Measurements from ENCODE around the gene RREB1.
A peak's percentile ranks its signal among the peaks of the same experiment; 100 is the strongest.

Gene RREB1

GRCh38 chr6:7124636-7125035, 16.9 kb downstream of the RREB1 start:
- DNase-seq, result no peak

GRCh38 chr6:7125290-7125689, 17.5 kb downstream of the RREB1 start:
- no peak for DNase-seq

GRCh38 chr6:7126754-7127153, 19.0 kb downstream of the RREB1 start:
- no peak for DNase-seq

DNA sequence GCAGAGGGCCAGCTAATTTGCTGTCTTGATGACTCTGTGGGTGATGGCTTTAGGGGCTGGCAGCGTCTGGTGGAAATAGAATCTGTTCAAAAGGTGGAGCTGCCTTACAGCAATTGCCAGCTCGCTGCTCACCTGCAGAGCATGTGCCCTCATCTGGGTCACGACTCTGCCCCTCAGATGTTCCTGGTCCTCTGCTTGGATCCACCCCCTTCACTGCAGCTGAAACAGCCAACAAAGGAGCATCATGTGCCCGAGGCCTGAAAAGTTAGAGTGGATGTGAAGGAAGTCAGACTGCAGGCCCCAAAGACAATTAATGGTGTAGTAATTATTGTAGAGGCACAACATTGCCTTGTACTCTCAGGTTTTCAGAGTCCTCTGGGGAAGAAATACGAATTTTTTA, 19.9 kb downstream of the RREB1 start:
- no peak for DNase-seq

DNA sequence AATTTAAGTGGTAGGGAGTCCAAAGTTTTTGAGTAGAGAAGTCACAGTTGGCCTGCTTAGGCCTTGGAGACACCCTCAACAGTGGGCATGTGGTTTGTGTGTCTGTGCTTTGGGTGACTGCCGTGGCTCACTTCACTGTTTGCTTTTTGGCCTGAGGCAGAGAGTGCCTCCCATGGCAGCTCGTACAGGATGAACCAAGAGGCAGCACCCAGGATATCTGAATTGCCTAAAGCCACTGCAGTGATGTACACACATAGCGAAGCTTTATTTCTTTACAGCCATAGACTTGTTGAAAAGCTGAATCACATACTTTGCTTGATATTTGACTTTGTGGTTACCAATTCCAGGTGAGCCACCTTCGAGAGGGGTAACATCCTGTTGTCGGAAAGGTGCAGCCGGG, 21.6 kb downstream of the RREB1 start:
- no peak for DNase-seq

DNA sequence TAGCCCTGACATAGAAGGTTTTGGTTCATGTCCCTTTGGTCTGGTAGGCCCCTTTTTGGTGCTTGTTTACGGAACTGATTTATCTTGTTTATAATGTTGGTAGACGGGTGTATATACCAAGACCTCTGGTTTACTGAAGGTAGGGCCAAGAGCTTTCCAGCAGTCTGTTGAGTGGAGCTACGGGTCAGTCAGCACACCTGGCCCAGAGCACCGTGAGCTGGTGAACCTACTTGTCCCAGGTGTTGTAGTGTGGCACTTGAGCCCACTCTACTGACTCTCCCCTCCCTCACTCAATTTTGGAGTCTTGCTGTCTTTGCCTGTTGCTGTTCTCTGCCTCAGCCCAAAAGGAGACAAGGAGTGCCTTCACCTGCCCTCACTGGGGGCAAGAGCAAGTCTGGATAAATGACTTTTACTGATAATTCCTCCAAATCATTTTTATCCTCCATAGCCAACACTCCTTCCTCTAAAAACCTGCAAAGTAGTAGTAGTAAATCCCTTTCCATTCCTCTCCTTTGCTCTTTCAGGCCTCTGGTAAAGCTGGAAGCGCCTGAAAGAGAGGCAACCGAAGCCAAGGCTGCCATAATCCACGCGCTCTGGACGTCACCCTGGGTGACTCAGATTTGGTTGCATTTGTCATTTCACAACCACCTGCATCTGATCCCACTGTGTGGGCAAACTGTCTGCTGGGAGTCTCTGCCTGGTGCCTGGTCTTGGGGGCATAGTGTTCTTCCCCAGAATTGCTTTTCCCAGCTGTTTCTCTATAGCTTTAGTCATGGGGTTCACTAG, 22.2 kb downstream of the RREB1 start:
- peak in 1 of 2 experiments; percentile 5 for DNase-seq

DNA sequence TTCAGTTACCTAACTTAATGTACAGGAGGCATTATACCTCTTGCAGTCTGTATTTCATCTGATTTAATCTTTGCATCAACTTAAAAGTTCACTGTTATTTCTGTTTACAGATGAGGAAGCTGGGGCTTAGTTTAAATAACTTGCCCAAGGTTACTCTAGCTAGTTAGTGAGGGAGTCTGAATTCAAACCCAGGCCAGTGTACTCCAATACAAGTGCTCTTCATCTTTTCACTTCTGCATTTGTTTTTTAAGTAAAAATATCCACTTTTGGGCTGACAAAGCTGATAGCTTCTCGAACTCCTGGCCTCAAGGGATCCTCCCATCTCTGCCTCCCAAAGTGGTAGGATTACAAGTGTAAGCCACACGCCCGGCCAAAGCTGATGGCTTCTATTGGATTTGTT, 23.6 kb downstream of the RREB1 start:
- no peak for DNase-seq

- no peak for DNase-seq
Observed at GRCh38 chr6:7132398-7133035, 24.8 kb downstream of the RREB1 start.

DNA sequence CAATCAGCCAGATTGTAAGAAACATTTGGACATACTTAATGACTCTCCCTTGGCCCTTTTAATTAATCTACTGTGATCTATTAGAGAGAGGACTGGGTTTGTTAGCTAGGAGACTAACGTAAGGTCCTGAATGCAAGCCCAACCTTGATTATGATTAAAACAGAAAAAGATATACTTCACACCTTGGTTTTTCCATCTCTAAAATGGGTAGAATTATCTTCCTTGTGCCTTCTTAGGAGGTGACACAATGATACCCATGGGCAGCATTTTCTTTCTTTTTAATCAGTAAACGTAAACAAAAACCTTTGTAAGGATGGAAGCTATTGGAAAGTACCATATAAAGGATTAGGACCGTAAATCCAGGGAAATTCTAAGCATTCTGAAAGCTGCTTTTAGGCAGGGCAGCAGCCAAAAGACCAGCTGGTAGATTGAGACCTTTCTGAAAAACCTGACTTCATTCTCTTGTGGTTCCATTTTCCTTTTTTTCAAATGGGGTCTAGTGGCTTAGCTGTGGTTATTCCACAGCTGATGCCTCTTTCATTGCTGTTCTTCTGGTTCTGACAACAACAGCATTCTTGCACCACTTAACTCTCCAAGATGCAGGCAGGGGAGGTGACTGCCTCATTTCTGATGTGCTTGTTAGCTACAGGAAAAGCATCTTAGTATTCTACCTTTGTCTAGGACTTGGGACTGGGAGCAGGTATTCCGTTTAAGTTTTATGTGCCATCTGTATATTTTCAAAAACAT, 27.4 kb downstream of the RREB1 start:
- no peak for DNase-seq

DNA sequence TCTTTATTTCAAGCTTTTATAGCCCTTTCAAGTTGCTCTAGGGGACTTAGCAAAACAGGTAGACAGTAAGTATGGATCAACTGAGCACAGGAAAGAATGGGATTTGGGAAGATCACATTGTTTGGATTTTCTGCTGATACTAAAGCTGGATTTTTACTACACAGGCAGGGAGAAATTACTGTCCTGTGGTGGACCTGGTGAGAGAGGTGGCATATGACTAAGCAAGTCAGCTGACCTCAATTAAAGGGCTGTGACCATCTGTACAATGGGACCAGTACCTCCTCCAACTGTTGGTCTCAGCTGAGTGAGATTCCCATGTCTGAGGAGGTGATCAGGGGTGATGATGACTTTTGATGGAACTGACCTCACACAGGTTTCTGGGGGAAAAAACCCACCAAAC, 28.0 kb downstream of the RREB1 start:
- no peak for DNase-seq

GRCh38 chr6:7136859-7137334, 29.1 kb downstream of the RREB1 start:
- no peak for DNase-seq

DNA sequence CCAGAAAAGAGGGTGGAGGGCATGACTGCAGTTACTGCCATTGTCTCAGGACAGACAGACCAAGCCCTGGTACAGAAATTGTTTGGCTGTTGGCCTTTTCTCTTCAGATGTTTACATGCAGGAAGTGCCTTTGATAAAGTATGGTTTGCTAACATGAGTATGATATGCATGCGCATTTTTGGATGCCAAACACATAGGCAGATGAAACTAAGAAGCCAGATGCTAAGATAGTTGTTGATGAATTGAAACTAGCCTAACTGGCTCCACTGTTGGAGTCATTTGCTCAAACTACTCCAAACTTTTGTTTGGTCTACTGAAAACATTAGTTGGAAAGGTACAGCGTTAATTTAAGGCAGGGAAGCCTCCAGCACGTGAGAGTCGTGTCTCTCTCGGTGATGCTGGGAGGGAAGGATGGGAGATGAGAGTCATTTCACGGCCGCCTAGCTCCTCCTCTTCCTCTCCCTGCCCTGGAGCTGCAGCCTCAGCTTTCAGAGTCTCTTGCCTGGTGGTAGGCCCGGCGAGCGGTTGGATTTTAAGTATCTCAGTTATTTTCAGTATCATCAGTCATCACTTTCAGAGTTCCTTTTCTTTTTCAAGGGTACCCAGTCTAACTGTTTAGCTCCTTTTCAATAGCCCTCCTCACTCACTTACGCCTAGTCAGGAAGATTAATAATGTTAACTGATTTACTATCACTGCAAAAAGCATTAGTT, 29.7 kb downstream of the RREB1 start:
- DNase-seq, result peak; percentile 72 to 73

DNA sequence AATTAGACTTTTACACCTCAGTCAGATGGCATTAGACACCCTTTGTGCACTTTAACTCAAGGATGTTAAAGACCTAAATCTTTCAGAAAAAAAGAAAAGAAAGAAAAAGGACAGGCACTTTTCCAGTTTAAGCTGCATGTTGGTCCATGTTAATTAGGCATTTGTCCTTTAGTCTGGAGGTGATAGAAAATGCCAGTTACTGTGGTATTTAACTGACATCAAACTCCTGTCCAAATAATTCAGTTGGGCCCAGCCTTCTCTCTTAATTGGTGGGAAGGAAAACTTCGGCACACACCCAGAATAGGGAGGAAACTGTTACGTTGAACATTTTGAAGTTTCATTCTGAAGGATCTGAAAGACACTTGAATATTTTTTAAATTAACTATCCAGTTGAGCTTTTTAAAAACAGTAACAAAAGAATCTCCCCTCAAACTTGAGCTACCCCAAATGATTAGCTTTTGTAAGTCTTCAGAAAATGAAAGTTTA, 30.3 kb downstream of the RREB1 start:
- no peak for DNase-seq

GRCh38 chr6:7138921-7139358, 31.2 kb downstream of the RREB1 start:
- peak; percentile 92 to 93 for DNase-seq

DNA sequence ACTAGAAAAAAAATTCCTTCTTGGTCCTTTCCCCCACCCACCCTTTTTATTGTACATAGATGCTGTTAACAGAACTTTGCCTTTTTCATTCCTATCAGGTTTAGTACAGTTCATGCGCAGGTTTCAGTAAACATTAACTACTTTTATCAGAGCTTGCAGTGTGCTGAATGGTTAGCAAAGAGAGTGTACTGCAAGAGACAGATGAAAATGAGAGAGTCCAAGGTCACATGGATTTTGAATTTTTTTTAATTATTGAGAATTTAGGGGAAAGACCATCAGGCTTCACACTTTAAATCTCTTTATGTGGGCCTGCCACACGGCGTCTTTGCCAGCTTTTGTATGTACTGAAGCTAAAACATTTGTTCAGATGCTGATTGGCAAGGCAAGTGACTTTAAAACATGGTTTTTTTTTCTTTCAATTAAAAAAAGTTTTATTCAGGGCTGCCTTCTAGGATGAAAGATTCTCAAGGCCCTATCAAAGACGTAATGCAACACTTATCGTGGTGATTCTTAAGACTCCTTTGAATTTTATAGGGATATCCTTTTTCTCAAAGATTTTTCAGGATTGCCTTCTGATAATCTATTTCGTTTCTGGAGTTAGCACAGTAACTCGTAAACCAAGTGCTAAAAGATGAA, 32.2 kb downstream of the RREB1 start:
- DNase-seq, result no peak

DNA sequence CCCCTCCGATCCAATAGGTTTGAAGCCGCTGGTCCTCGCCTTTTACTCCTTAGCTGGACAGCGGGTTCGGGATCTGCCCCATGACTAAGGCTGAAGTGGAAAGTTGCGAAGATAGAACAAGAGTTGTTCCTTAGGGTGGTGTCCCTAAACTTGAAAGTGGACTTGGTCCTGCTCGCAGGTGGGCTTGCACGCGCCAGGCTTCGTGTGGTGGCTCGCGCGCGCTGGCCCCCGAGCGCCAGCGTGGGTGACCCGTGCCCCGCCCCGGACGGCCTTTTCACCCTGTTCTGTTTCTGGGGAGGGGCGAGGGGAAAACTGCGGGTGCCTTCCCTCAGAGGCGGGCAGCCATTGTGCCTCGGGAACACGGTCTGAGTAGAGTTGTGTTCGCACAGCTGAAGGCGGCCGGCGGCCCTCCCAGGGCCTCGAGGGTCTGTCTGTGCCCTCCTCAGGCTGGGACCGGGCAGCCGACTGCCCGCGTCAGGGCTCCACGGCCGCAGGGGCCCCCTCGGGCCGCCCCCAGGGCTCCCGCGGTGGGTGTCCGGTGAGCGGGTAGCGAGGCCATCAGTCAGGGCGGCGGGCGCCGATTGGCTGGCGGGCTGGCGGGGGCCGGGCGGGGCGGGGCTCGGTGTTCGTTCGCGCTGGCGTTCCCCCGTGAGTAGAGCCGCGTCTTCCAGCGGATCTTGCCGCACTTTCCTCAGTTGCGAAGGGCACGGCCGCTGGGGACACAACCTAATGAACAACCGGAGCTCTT, 33.0 kb downstream of the RREB1 start:
- peak; percentile 70 to 80 for DNase-seq

DNA sequence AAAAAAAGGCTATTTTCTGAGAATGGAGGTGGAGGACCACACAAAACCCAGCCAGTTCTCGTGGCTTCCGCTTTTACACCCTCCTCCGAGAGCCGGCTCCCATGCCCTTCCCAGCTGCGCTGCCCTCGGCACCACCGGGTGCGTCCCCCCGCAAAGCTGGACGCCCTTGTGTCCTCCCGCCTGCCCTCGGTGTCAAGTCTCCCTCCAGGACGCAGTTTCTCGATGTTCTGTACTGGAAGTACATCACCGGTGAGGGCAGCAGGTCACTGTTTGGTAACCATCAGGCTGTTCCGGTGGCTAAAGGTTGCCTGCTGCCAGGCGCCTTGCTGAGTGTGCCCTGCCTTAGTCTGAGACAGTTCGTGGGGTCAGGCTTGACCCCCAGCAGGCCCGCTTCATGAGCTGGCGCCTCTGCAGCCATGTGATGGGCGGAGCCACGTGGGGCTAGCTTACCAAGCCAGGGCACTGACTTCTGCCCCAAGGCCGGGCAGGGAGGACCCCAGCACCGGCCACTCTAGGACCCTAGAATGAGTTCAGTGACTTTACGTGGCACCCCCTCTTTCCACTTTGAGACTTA, 34.6 kb downstream of the RREB1 start:
- no peak for DNase-seq

DNA sequence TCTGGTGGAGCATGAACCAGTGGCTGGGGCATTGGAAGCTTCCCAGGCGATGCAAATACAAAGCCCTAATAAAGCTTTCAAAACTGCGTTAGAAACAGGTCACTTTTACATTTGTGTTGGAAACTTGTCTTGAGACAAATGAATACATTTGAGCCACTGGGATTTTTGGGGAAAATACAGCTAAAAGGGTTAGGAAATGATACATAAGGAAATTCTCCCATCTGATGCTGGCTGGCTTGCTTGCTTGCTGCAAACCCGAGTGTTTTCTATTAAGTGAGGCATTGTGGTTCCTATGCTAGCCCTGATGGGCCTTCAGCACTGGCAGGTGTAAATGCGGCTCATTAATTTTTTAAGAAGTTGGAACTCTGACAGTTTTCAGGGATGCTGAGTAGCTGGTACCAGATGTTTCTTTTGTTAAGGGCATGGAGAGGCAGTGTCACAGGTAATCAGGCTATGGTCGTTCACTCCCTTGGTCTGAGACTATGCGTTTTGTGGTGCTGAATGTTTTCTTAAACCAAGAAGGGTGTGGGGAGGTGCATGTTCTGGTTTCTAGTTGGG, 35.2 kb downstream of the RREB1 start:
- peak; percentile 48 to 66 for DNase-seq

GRCh38 chr6:7143476-7143974, 35.8 kb downstream of the RREB1 start:
- no peak for DNase-seq

- no peak for DNase-seq
Observed at GRCh38 chr6:7144872-7145584, 37.3 kb downstream of the RREB1 start.
